ENCODE data around the gene SPDYC.
"Not testable (repeated sequence)": the region's sequence is repeated elsewhere in the genome, so short reads cannot be mapped to it uniquely, and the experiment has no call there.

The SPDYC gene

GRCh38 chr11:65148657-65149056 is 21.4 kb upstream of the SPDYC start:
- H3K27me3 Mint-ChIP-seq: no peaks in the 10 kb centered on the region
- no peak overlapping the region for H3K27ac Mint-ChIP-seq
- no peaks in the 10 kb centered on the region for H3K36me3 Mint-ChIP-seq
- H3K9me3 Mint-ChIP-seq: no peaks in the 10 kb centered on the region
- ATAC-seq (replicated peaks) (no peak), DNase-seq (no peak)
- H3K4me3 Mint-ChIP-seq: no peak overlapping the region
- H3K4me1 Mint-ChIP-seq: peaks cover 28 to 49% of the 10 kb centered on the region in 2 donors

GRCh38 chr11:65150131-65150508 is 19.9 kb upstream of the SPDYC start:
- not testable (repeated sequence) for ATAC-seq (replicated peaks); H3K9me3 Mint-ChIP-seq; H3K27me3 Mint-ChIP-seq; DNase-seq; H3K4me3 Mint-ChIP-seq; H3K36me3 Mint-ChIP-seq; H3K27ac Mint-ChIP-seq
- peaks cover 28 to 49% of the 10 kb centered on the region in 2 donors for H3K4me1 Mint-ChIP-seq

GRCh38 chr11:65150509-65151299 is 19.3 kb upstream of the SPDYC start:
- H3K4me1 Mint-ChIP-seq: peaks cover 25 to 48% of the 10 kb centered on the region in 2 donors
- H3K4me3 Mint-ChIP-seq: peak overlapping the region in 1 of 2 donors; percentile 23
- no peaks in the 10 kb centered on the region for H3K36me3 Mint-ChIP-seq
- no peaks in the 10 kb centered on the region for H3K9me3 Mint-ChIP-seq
- ATAC-seq (replicated peaks) (peak; percentile 88 to 92), DNase-seq (peak; percentile 46)
- no peaks in the 10 kb centered on the region for H3K27me3 Mint-ChIP-seq
- peak overlapping the region; percentile 84 for H3K27ac Mint-ChIP-seq

GRCh38 chr11:65151331-65151899 is 18.6 kb upstream of the SPDYC start:
- Mint-ChIP-seq H3K4me3 (no peak overlapping the region), H3K9me3 (no peaks in the 10 kb centered on the region), H3K27me3 (no peaks in the 10 kb centered on the region), H3K4me1 (peaks cover 20 to 41% of the 10 kb centered on the region in 2 donors), H3K36me3 (no peaks in the 10 kb centered on the region), H3K27ac (peak overlapping the region; percentile 68)
- no peak for ATAC-seq (replicated peaks)
- DNase-seq: no peak

GRCh38 chr11:65152122-65152521 is 17.9 kb upstream of the SPDYC start:
- no peaks in the 10 kb centered on the region for H3K36me3 Mint-ChIP-seq
- peak overlapping the region; percentile 68 for H3K27ac Mint-ChIP-seq
- H3K4me3 Mint-ChIP-seq: no peak overlapping the region
- H3K9me3 Mint-ChIP-seq: no peaks in the 10 kb centered on the region
- DNase-seq: no peak
- peaks cover 20 to 35% of the 10 kb centered on the region in 2 donors for H3K4me1 Mint-ChIP-seq
- H3K27me3 Mint-ChIP-seq: no peaks in the 10 kb centered on the region
- peak; percentile 10 to 43 for ATAC-seq (replicated peaks)

- Mint-ChIP-seq H3K36me3 (no peaks in the 10 kb centered on the region), H3K4me1 (peaks cover 14 to 18% of the 10 kb centered on the region in 2 donors), H3K4me3 (no peak overlapping the region), H3K9me3 (no peaks in the 10 kb centered on the region), H3K27ac (no peak overlapping the region), H3K27me3 (no peaks in the 10 kb centered on the region)
- DNase-seq (no peak), ATAC-seq (replicated peaks) (no peak)
Measured at GRCh38 chr11:65156256-65156655, 13.8 kb upstream of the SPDYC start.

- Mint-ChIP-seq H3K9me3 (no peaks in the 10 kb centered on the region), H3K27ac (no peak overlapping the region), H3K36me3 (no peaks in the 10 kb centered on the region), H3K27me3 (no peaks in the 10 kb centered on the region), H3K4me1 (peaks cover 9 to 11% of the 10 kb centered on the region in 2 donors), H3K4me3 (no peak overlapping the region)
- DNase-seq (no peak), ATAC-seq (replicated peaks) (no peak)
Measured at GRCh38 chr11:65156926-65157325, 13.1 kb upstream of the SPDYC start.

- DNase-seq: no peak
- no peak overlapping the region for H3K4me3 Mint-ChIP-seq
- ATAC-seq (replicated peaks): no peak
- no peaks in the 10 kb centered on the region for H3K27me3 Mint-ChIP-seq
- no peaks in the 10 kb centered on the region for H3K36me3 Mint-ChIP-seq
- H3K4me1 Mint-ChIP-seq: peaks cover 6 to 7% of the 10 kb centered on the region in 2 donors
- no peaks in the 10 kb centered on the region for H3K9me3 Mint-ChIP-seq
- no peak overlapping the region for H3K27ac Mint-ChIP-seq
Measured at GRCh38 chr11:65157336-65157735, 12.7 kb upstream of the SPDYC start.

GRCh38 chr11:65159012-65159411 is 11.0 kb upstream of the SPDYC start:
- H3K36me3 Mint-ChIP-seq: no peaks in the 10 kb centered on the region
- no peak overlapping the region for H3K4me3 Mint-ChIP-seq
- ATAC-seq (replicated peaks) (peak in 1 of 2 donors; percentile 23), DNase-seq (no peak)
- no peak overlapping the region for H3K27ac Mint-ChIP-seq
- H3K9me3 Mint-ChIP-seq: no peaks in the 10 kb centered on the region
- no peaks in the 10 kb centered on the region for H3K27me3 Mint-ChIP-seq
- H3K4me1 Mint-ChIP-seq: no peaks in the 10 kb centered on the region

- ATAC-seq (replicated peaks) (no peak), DNase-seq (no peak)
- Mint-ChIP-seq H3K4me3 (no peak overlapping the region), H3K9me3 (no peaks in the 10 kb centered on the region), H3K27ac (no peak overlapping the region), H3K27me3 (no peaks in the 10 kb centered on the region), H3K4me1 (no peaks in the 10 kb centered on the region), H3K36me3 (no peaks in the 10 kb centered on the region)
Measured at GRCh38 chr11:65160643-65161042, 9.4 kb upstream of the SPDYC start.

- Mint-ChIP-seq H3K4me1 (peaks cover 3 to 6% of the 10 kb centered on the region in 2 donors), H3K27me3 (no peaks in the 10 kb centered on the region), H3K36me3 (no peaks in the 10 kb centered on the region), H3K9me3 (no peaks in the 10 kb centered on the region), H3K4me3 (no peak overlapping the region), H3K27ac (no peak overlapping the region)
- ATAC-seq (replicated peaks): no peak
- no peak for DNase-seq
Measured at GRCh38 chr11:65163684-65164083, 6.3 kb upstream of the SPDYC start.

GRCh38 chr11:65165410-65166317 is 4.4 kb upstream of the SPDYC start:
- no peak overlapping the region for H3K27ac Mint-ChIP-seq
- H3K36me3 Mint-ChIP-seq: peaks cover 0 to 4% of the 10 kb centered on the region in 2 donors
- no peak for ATAC-seq (replicated peaks)
- H3K4me3 Mint-ChIP-seq: no peak overlapping the region
- peaks cover 9 to 17% of the 10 kb centered on the region in 2 donors for H3K4me1 Mint-ChIP-seq
- no peak for DNase-seq
- no peaks in the 10 kb centered on the region for H3K9me3 Mint-ChIP-seq
- H3K27me3 Mint-ChIP-seq: no peaks in the 10 kb centered on the region

- no peak overlapping the region for H3K27ac Mint-ChIP-seq
- H3K4me3 Mint-ChIP-seq: no peak overlapping the region
Measured at GRCh38 chr11:65166893-65167292, 3.1 kb upstream of the SPDYC start.

GRCh38 chr11:65167656-65168055 is 2.4 kb upstream of the SPDYC start:
- H3K27ac Mint-ChIP-seq: no peak overlapping the region
- peaks cover 0 to 4% of the 10 kb centered on the region in 2 donors for H3K36me3 Mint-ChIP-seq
- no peak overlapping the region for H3K4me3 Mint-ChIP-seq
- DNase-seq (no peak), ATAC-seq (replicated peaks) (no peak)
- no peaks in the 10 kb centered on the region for H3K9me3 Mint-ChIP-seq
- H3K27me3 Mint-ChIP-seq: no peaks in the 10 kb centered on the region
- peaks cover 9 to 17% of the 10 kb centered on the region in 2 donors for H3K4me1 Mint-ChIP-seq

More at GRCh38 chr11:65166893-65167292, 3.1 kb upstream of the SPDYC start:
- peaks cover 9 to 17% of the 10 kb centered on the region in 2 donors for H3K4me1 Mint-ChIP-seq
- no peaks in the 10 kb centered on the region for H3K27me3 Mint-ChIP-seq
- DNase-seq (no peak), ATAC-seq (replicated peaks) (no peak)
- peaks cover 0 to 4% of the 10 kb centered on the region in 2 donors for H3K36me3 Mint-ChIP-seq
- no peaks in the 10 kb centered on the region for H3K9me3 Mint-ChIP-seq
